ENCODE measurements around the gene CERS4. TPM values are rescaled to one million over a fixed set of nuclear protein-coding genes. Genes with fewer than 3 reads are reported as not detected.

Gene CERS4
- total and polyA plus RNA-seq, 2 experiments from 2014 or later, result 68.5 to 109 TPM

GRCh38 chr19:8212916-8213315 lies 3.7 kb downstream of the CERS4 start (continued):
- TF ChIP-seq ZNF462 (CRISPR knock-in tag; IDR thresholded peaks at IDR 0.05), result no peak
- TF ChIP-seq POLR2AphosphoS5 (IDR thresholded peaks at IDR 0.05; ENCODE audit: low read depth), result no peak
- no peak for TF ChIP-seq NANOG (IDR thresholded peaks at IDR 0.05; ENCODE audit: borderline replicate concordance)
- TF ChIP-seq ZNF114 (CRISPR knock-in tag; IDR thresholded peaks at IDR 0.05), result no peak
- no peak for TF ChIP-seq JUNB (IDR thresholded peaks at IDR 0.05; ENCODE audit: unreplicated experiment)
- TF ChIP-seq EZH2 (IDR thresholded peaks at IDR 0.05; ENCODE audit: low read depth, unreplicated experiment), result no peak

- H3K9me3 Mint-ChIP-seq, result no peaks in the 10 kb centered on the region
- peaks cover 32% of the 10 kb centered on the region for H3K36me3 Mint-ChIP-seq (ENCODE audit: low read depth)
- DNase-seq (ENCODE audit: low spot score) (no peak), ATAC-seq (no peak)
- no peaks in the 10 kb centered on the region for H3F3A ChIP-seq (replicated peaks; ENCODE audit: low read depth)
- H3K4me1 ChIP-seq (ENCODE audit: insufficient read depth), result peaks cover 5% of the 10 kb centered on the region; the same call in 1 of the 2 replicates
- no peaks in the 10 kb centered on the region for H3K9me2 ChIP-seq (ENCODE audit: insufficient read depth)
- no peaks in the 10 kb centered on the region for H3K36me3 ChIP-seq (ENCODE audit: insufficient read depth)
- no peak overlapping the region; the same call in 1 of the 2 replicates for H3K27ac ChIP-seq (ENCODE audit: low read depth)
- H3K4me3 Mint-ChIP-seq, result no peak overlapping the region; the same call in 2 of the 3 replicates
- no peak overlapping the region for H3K27ac Mint-ChIP-seq
- H3K4me1 Mint-ChIP-seq, result peaks cover 25% of the 10 kb centered on the region
- peaks cover 91% of the 10 kb centered on the region for H3K79me2 ChIP-seq (replicated peaks; ENCODE audit: insufficient read depth)
- H3K4me3 ChIP-seq, result no peak overlapping the region
- H3K4me2 ChIP-seq, result no peak overlapping the region
- H4K20me1 ChIP-seq (replicated peaks; ENCODE audit: insufficient read depth), result peaks cover 30% of the 10 kb centered on the region
- H2AFZ ChIP-seq, result no peak overlapping the region
- H3K27me3 ChIP-seq (ENCODE audit: insufficient read depth), result no peaks in the 10 kb centered on the region
- H3K27me3 Mint-ChIP-seq (ENCODE audit: insufficient read depth, low read depth, poor library complexity), result peaks cover 10% of the 10 kb centered on the region
- TF ChIP-seq ETS1 (IDR thresholded peaks at IDR 0.05) (no peak), CREB1 (CRISPR knock-in tag; IDR thresholded peaks at IDR 0.05; ENCODE audit: low read depth) (no peak), JUNB (IDR thresholded peaks at IDR 0.05; ENCODE audit: unreplicated experiment) (no peak), NANOG (IDR thresholded peaks at IDR 0.05; ENCODE audit: borderline replicate concordance) (no peak), CTCF (conservative IDR thresholded peaks at IDR 0.05; ENCODE audit: low read depth in 2 of 2) (no peak), STAT1 (IDR thresholded peaks at IDR 0.05; ENCODE audit: unreplicated experiment) (no peak), ZNF331 (CRISPR knock-in tag; IDR thresholded peaks at IDR 0.05; ENCODE audit: low read depth) (no peak), POLR2AphosphoS5 (IDR thresholded peaks at IDR 0.05; ENCODE audit: low read depth) (no peak)
These were observed 4.9 kb downstream of the CERS4 start for GRCh38 chr19:8213827-8214672.
